Measurements from ENCODE around the gene MAMDC2.
"Not testable (repeated sequence)": the region's sequence is repeated elsewhere in the genome, so short reads cannot be mapped to it uniquely, and the experiment has no call there.

Gene MAMDC2

GRCh38 chr9:70012569-70012968, 31.1 kb upstream of the MAMDC2 start:
- Histone ChIP-seq H3K27me3 (ENCODE audit: insufficient read depth, low read length) (no peaks in the 10 kb centered on the region), H3K4me3 (ENCODE audit: low read length) (no peak overlapping the region), H3K9me3 (ENCODE audit: insufficient read depth, low read depth, low read length) (no peaks in the 10 kb centered on the region), H3K4me1 (ENCODE audit: insufficient read depth, low read length) (no peaks in the 10 kb centered on the region), H3K9ac (ENCODE audit: low read depth, low read length) (no peak overlapping the region), H3K36me3 (ENCODE audit: insufficient read depth, low read depth, low read length) (no peaks in the 10 kb centered on the region), H3K27ac (ENCODE audit: low read length) (no peak overlapping the region)

DNA sequence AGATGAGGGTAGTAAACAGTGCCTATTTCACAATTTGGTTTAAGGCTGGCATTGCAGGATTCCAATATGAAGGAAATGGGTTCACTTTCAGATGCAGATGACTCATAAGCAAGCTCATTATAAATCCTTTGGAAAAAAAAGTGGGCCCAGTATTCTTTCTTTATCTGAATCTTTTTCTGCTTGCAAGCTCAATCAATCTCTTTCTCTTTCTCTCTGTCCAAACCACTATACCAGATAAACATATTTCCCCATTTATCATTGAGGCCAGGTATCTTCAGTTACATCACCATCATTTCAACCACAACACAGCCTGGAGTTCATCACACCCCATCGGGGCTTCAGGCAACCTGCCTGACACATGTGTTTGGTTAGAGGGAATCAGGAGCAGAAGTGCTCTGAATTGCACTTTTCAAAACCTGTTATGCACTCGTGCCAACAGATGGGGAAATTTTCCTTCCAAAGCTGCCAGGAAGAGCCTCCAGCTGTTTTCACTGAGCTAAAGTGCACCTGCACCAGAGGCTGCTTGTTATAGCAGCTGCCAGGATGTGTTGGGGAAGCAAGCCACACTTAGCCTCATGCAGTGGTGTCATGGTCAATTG, 30.0 kb upstream of the MAMDC2 start:
- no peaks in the 10 kb centered on the region for H3K36me3 ChIP-seq (ENCODE audit: insufficient read depth, low read depth, low read length)
- no peak overlapping the region for H3K4me3 ChIP-seq (ENCODE audit: low read length)
- H3K27ac ChIP-seq (ENCODE audit: low read length) = no peak overlapping the region
- H3K9me3 ChIP-seq (ENCODE audit: insufficient read depth, low read depth, low read length) = no peaks in the 10 kb centered on the region
- no peaks in the 10 kb centered on the region for H3K4me1 ChIP-seq (ENCODE audit: insufficient read depth, low read length)
- no peaks in the 10 kb centered on the region for H3K27me3 ChIP-seq (ENCODE audit: insufficient read depth, low read length)
- H3K9ac ChIP-seq (ENCODE audit: low read depth, low read length) = no peak overlapping the region

DNA sequence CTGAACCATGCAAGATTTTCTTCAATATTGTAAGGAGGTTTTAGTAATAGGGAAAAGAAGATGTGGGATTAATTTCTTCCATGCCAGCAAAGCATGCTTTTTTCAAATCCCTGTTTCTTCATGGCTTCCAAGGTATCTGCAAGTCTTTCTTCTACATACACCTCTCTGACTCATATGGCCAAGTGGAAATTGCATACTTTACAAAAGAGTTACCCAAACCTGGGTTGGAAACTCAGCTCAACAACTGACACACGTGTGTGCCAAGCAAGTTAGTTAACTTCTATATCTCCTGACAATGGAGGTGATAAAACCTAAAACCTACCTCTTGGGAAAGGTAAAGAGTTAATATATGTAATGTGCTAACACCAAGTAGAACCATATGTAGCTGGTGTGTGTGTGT, 28.5 kb upstream of the MAMDC2 start:
- Histone ChIP-seq H3K4me1 (ENCODE audit: insufficient read depth, low read length) (no peaks in the 10 kb centered on the region; the same call in 1 of the 2 replicates), H3K4me3 (ENCODE audit: low read length) (no peak overlapping the region), H3K9me3 (ENCODE audit: insufficient read depth, low read depth, low read length) (no peaks in the 10 kb centered on the region), H3K27ac (ENCODE audit: low read length) (no peak overlapping the region), H3K27me3 (ENCODE audit: insufficient read depth, low read length) (no peaks in the 10 kb centered on the region), H3K9ac (ENCODE audit: low read depth, low read length) (no peak overlapping the region), H3K36me3 (ENCODE audit: insufficient read depth, low read depth, low read length) (no peaks in the 10 kb centered on the region)

DNA sequence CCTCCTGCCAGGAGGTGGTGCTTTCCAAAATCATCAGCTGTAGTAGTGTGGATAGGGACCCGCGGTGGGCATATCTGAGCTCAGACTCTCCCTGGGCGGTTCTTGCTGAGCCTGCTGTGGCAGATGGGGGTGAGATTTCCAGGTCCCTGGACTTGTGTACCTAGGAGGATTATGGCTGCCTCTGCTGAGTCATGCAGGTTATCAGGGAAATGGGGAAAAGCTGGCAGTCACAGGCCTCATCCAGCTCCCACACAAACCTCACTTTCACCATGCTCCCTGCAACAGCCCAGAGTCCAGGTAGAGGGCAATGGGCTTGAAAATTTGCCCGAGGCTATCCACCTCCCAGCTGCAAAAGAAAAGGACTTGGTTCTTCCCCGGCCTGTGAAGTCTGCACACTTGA, 23.4 kb upstream of the MAMDC2 start:
- Histone ChIP-seq H3K27ac (ENCODE audit: low read length) (no peak overlapping the region), H3K4me1 (ENCODE audit: insufficient read depth, low read length) (no peaks in the 10 kb centered on the region; the same call in 1 of the 2 replicates), H3K36me3 (ENCODE audit: insufficient read depth, low read depth, low read length) (no peaks in the 10 kb centered on the region), H3K4me3 (ENCODE audit: low read length) (no peak overlapping the region), H3K9me3 (ENCODE audit: insufficient read depth, low read depth, low read length) (peaks cover 6% of the 10 kb centered on the region; the same call in 1 of the 2 replicates), H3K27me3 (ENCODE audit: insufficient read depth, low read length) (no peaks in the 10 kb centered on the region), H3K9ac (ENCODE audit: low read depth, low read length) (no peak overlapping the region)

- H3K9ac ChIP-seq (ENCODE audit: low read depth, low read length) = no peak overlapping the region
- peaks cover 10% of the 10 kb centered on the region; the same call in 1 of the 2 replicates for H3K9me3 ChIP-seq (ENCODE audit: insufficient read depth, low read depth, low read length)
- no peak overlapping the region for H3K4me3 ChIP-seq (ENCODE audit: low read length)
- H3K4me1 ChIP-seq (ENCODE audit: insufficient read depth, low read length) = no peaks in the 10 kb centered on the region; the same call in 1 of the 2 replicates
- H3K27me3 ChIP-seq (ENCODE audit: insufficient read depth, low read length) = no peaks in the 10 kb centered on the region
- no peak overlapping the region for H3K27ac ChIP-seq (ENCODE audit: low read length)
- no peaks in the 10 kb centered on the region for H3K36me3 ChIP-seq (ENCODE audit: insufficient read depth, low read depth, low read length)
Measured at GRCh38 chr9:70020991-70021571, 22.6 kb upstream of the MAMDC2 start.

DNA sequence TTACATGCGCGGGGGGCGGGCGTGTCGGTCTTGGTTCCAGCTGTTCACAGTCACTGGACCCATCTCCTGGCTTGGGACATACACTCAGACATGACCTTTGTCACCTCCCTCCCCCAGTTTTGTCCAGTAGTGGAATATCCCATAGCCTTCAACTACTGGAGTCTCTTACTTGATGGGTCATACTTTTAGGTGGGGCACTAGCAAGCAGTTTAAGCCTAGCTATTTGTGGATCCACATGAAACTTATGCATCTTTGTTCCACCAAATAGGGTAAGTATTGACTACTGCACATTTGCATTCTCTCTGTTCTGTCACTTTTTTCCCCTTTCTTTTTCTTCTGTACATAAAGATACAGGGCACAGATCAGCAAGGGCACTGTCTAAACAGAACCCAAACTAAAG, 15.4 kb upstream of the MAMDC2 start:
- H3K9ac ChIP-seq (ENCODE audit: low read depth, low read length) = no peak overlapping the region
- no peaks in the 10 kb centered on the region for H3K4me1 ChIP-seq (ENCODE audit: insufficient read depth, low read length)
- peaks cover 10% of the 10 kb centered on the region; the same call in 1 of the 2 replicates for H3K9me3 ChIP-seq (ENCODE audit: insufficient read depth, low read depth, low read length)
- H3K27me3 ChIP-seq (ENCODE audit: insufficient read depth, low read length) = no peaks in the 10 kb centered on the region
- no peak overlapping the region for H3K27ac ChIP-seq (ENCODE audit: low read length)
- H3K36me3 ChIP-seq (ENCODE audit: insufficient read depth, low read depth, low read length) = no peaks in the 10 kb centered on the region
- H3K4me3 ChIP-seq (ENCODE audit: low read length) = no peak overlapping the region

- Histone ChIP-seq H3K27me3 (ENCODE audit: insufficient read depth, low read length) (no peaks in the 10 kb centered on the region), H3K36me3 (ENCODE audit: insufficient read depth, low read depth, low read length) (no peaks in the 10 kb centered on the region), H3K9me3 (ENCODE audit: insufficient read depth, low read depth, low read length) (peaks cover 5% of the 10 kb centered on the region; the same call in 1 of the 2 replicates), H3K4me1 (ENCODE audit: insufficient read depth, low read length) (no peaks in the 10 kb centered on the region), H3K9ac (ENCODE audit: low read depth, low read length) (no peak overlapping the region), H3K4me3 (ENCODE audit: low read length) (no peak overlapping the region), H3K27ac (ENCODE audit: low read length) (no peak overlapping the region)
Measured at GRCh38 chr9:70030156-70030555, 13.5 kb upstream of the MAMDC2 start.

GRCh38 chr9:70031141-70031545, 12.5 kb upstream of the MAMDC2 start:
- Histone ChIP-seq H3K9ac (ENCODE audit: low read depth, low read length) (no peak overlapping the region), H3K4me3 (ENCODE audit: low read length) (no peak overlapping the region), H3K27ac (ENCODE audit: low read length) (no peak overlapping the region), H3K9me3 (ENCODE audit: insufficient read depth, low read depth, low read length) (no peaks in the 10 kb centered on the region), H3K27me3 (ENCODE audit: insufficient read depth, low read length) (no peaks in the 10 kb centered on the region), H3K36me3 (ENCODE audit: insufficient read depth, low read depth, low read length) (no peaks in the 10 kb centered on the region), H3K4me1 (ENCODE audit: insufficient read depth, low read length) (no peaks in the 10 kb centered on the region)

- Histone ChIP-seq H3K27ac (ENCODE audit: low read length) (no peak overlapping the region), H3K27me3 (ENCODE audit: insufficient read depth, low read length) (no peaks in the 10 kb centered on the region), H3K4me1 (ENCODE audit: insufficient read depth, low read length) (no peaks in the 10 kb centered on the region), H3K9ac (ENCODE audit: low read depth, low read length) (no peak overlapping the region), H3K4me3 (ENCODE audit: low read length) (no peak overlapping the region), H3K9me3 (ENCODE audit: insufficient read depth, low read depth, low read length) (peaks cover 8% of the 10 kb centered on the region; the same call in 1 of the 2 replicates), H3K36me3 (ENCODE audit: insufficient read depth, low read depth, low read length) (no peaks in the 10 kb centered on the region)
Measured at GRCh38 chr9:70034271-70034711, 9.4 kb upstream of the MAMDC2 start.

DNA sequence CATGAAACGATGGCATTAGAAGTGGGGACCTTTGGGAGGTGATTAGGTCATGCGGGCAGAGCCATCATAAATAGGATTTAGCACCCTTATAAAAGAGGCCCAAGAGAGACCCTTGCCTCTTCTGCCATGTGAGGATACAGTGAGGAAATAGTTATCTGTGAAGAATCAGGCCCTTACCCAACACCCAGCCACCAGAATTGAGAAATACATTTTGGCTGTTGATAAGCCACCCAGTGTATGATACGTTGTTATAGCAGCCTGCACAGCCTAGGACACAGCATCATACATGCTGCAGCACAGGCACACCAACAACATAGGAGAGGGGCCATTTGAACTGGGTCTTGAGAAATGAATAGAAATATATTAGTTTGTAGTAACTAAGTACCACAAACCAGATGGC, 8.0 kb upstream of the MAMDC2 start:
- Histone ChIP-seq H3K36me3 (ENCODE audit: insufficient read depth, low read depth, low read length) (no peaks in the 10 kb centered on the region), H3K9ac (ENCODE audit: low read depth, low read length) (no peak overlapping the region), H3K27me3 (ENCODE audit: insufficient read depth, low read length) (no peaks in the 10 kb centered on the region), H3K4me3 (ENCODE audit: low read length) (no peak overlapping the region), H3K9me3 (ENCODE audit: insufficient read depth, low read depth, low read length) (peaks cover 8% of the 10 kb centered on the region; the same call in 1 of the 2 replicates), H3K27ac (ENCODE audit: low read length) (no peak overlapping the region), H3K4me1 (ENCODE audit: insufficient read depth, low read length) (no peaks in the 10 kb centered on the region)

- Histone ChIP-seq H3K36me3 (ENCODE audit: insufficient read depth, low read depth, low read length) (no peaks in the 10 kb centered on the region), H3K27me3 (ENCODE audit: insufficient read depth, low read length) (no peaks in the 10 kb centered on the region), H3K4me3 (ENCODE audit: low read length) (no peak overlapping the region), H3K27ac (ENCODE audit: low read length) (no peak overlapping the region), H3K4me1 (ENCODE audit: insufficient read depth, low read length) (no peaks in the 10 kb centered on the region), H3K9ac (ENCODE audit: low read depth, low read length) (no peak overlapping the region), H3K9me3 (ENCODE audit: insufficient read depth, low read depth, low read length) (peaks cover 8% of the 10 kb centered on the region; the same call in 1 of the 2 replicates)
Measured at GRCh38 chr9:70036641-70037040, 7.0 kb upstream of the MAMDC2 start.

- H3K4me1 ChIP-seq (ENCODE audit: insufficient read depth, low read length); H3K36me3 ChIP-seq (ENCODE audit: insufficient read depth, low read depth, low read length); H3K4me3 ChIP-seq (ENCODE audit: low read length); H3K9ac ChIP-seq (ENCODE audit: low read depth, low read length); H3K9me3 ChIP-seq (ENCODE audit: insufficient read depth, low read depth, low read length); H3K27ac ChIP-seq (ENCODE audit: low read length): not testable (repeated sequence)
- peaks cover 13% of the 10 kb centered on the region for H3K27me3 ChIP-seq (ENCODE audit: insufficient read depth, low read length)
Measured at GRCh38 chr9:70038171-70038621, 5.5 kb upstream of the MAMDC2 start.
